GM12878 (cell line): ENCODE data around the gene S1PR3. TPM values are rescaled to one million over a fixed set of nuclear protein-coding genes. Genes with fewer than 3 reads are reported as not detected.

Source experiments
- ATAC-seq: fragments of 200-7000 bp; cut with Tn5 transposase; 3 replicates; pipeline ENCODE4 v1.9.1; 2020; ENCODE audit warnings: mild to moderate bottlenecking, moderate library complexity
- BruUV-seq: library from RNA; stranded (reverse); fragments of 400-500 nt; replicated peaks from 2 replicates; lab custom pipeline; 2021; lab: Mats Ljungman, UMichigan
- CTCF ChIA-PET: fragments of 300-600 bp; sonication (Branson Sonifier 250); formaldehyde crosslinking; extraction: SDS; loops from one replicate; lab custom pipeline; 2021; ENCODE audit warnings: inconsistent platforms; lab: Yijun Ruan, JAX
- POLR2A ChIA-PET: fragments of 350-600 bp; formaldehyde crosslinking; extraction: SDS; loops from one replicate; lab custom pipeline; 2021; ENCODE audit warnings: inconsistent platforms; lab: Charles Lee
- RAD21 ChIA-PET: fragments of 300-600 bp; sonication (Branson Sonifier 250); formaldehyde crosslinking; loops from one replicate; lab custom pipeline; 2023; ENCODE audit warnings: antibody characterized with exemption; ENCODE audit not compliant: unreplicated experiment; lab: Charles Lee
- SMC1A ChIA-PET: fragments of 300-600 bp; sonication (Branson Sonifier 250); formaldehyde crosslinking; loops from one replicate; lab custom pipeline; 2023; ENCODE audit not compliant: unreplicated experiment, uncharacterized antibody; lab: Charles Lee
- DNase-seq: peaks from one replicate; pipeline ENCODE4 v3.0.0-alpha.2; 2011; ENCODE audit warnings: low read depth, low spot score
- FAIRE-seq: peaks from 3 replicates; lab custom pipeline; 2011; peaks lifted over from hg19 to GRCh38; lab: Jason Lieb, UNC
- H2AFZ ChIP-seq: 2 replicates; pipeline ENCODE4 v1.6.0; 2011; ENCODE audit warnings: low read depth, low read length, control low read depth; ENCODE audit not compliant: control insufficient read depth
- H3K27ac ChIP-seq: 2 replicates; pipeline ENCODE4 v1.5.1; 2011; ENCODE audit warnings: control low read depth; ENCODE audit not compliant: control insufficient read depth, insufficient read depth
- H3K27me3 ChIP-seq, 2 experiments: replicated peaks in 1 of 2; 2 replicates each; pipeline versions ENCODE4 v1.6.0 to v1.6.1; 2011; ENCODE audit warnings: low read length in 1 of 2; ENCODE audit not compliant: control insufficient read depth in 2 of 2, insufficient read depth in 2 of 2
- H3K36me3 ChIP-seq, 2 experiments: 2 replicates each; pipeline ENCODE4 v1.5.1; 2011; ENCODE audit warnings: low read length in 1 of 2; ENCODE audit not compliant: control insufficient read depth in 2 of 2, insufficient read depth in 2 of 2
- H3K4me1 ChIP-seq: 2 replicates; pipeline ENCODE4 v1.6.1; 2011; ENCODE audit warnings: mild to moderate bottlenecking, low read length, moderate library complexity, mixed read lengths; ENCODE audit not compliant: control insufficient read depth, insufficient read depth
- H3K4me2 ChIP-seq: 2 replicates; pipeline ENCODE4 v1.6.0; 2011; ENCODE audit warnings: control low read depth; ENCODE audit not compliant: control insufficient read depth, insufficient read depth
- H3K4me3 ChIP-seq: fragments of 200-600 bp; sonication (generic); 2 replicates; pipeline ENCODE4 v1.5.1; 2016
- H3K79me2 ChIP-seq: 2 replicates; pipeline ENCODE4 v1.6.0; 2011; ENCODE audit warnings: low read length; ENCODE audit not compliant: control insufficient read depth, insufficient read depth
- H3K9ac ChIP-seq: 2 replicates; pipeline ENCODE4 v1.8.0; 2011; ENCODE audit warnings: low read length, control low read depth, mixed read lengths; ENCODE audit not compliant: control insufficient read depth, insufficient read depth
- H3K9me3 ChIP-seq: replicated peaks from 3 replicates; pipeline ENCODE4 v1.5.1; 2011; ENCODE audit warnings: mild to moderate bottlenecking, low read length; ENCODE audit not compliant: control insufficient read depth, insufficient read depth
- H4K20me1 ChIP-seq: 2 replicates; pipeline ENCODE4 v1.6.0; 2011; ENCODE audit not compliant: control insufficient read depth, insufficient read depth
- BCL11A ChIP-seq: IDR thresholded peaks from 2 replicates; pipeline ENCODE4 v1.6.1; 2011; ENCODE audit warnings: low read depth, low read length
- CBFB ChIP-seq: IDR thresholded peaks from 2 replicates; pipeline ENCODE4 v1.6.1; 2016; ENCODE audit warnings: antibody characterized with exemption, low read depth
- NR2C2 ChIP-seq: IDR thresholded peaks from 2 replicates; pipeline ENCODE4 v1.6.1; 2011; ENCODE audit warnings: borderline replicate concordance, low read depth; ENCODE audit not compliant: control insufficient read depth, insufficient read length
- RAD51 ChIP-seq: fragments of 450-650 bp; IDR thresholded peaks from 2 replicates; pipeline ENCODE4 v1.6.1; 2016; ENCODE audit warnings: moderate library complexity, mild to moderate bottlenecking, inconsistent platforms
- SP1 ChIP-seq: IDR thresholded peaks from one replicate; pipeline ENCODE4 v1.6.1; 2011; ENCODE audit warnings: low read depth, low read length
- WGBS: methylation state at CpG from one replicate; pipeline ENCODE4 v1.1.6; 2016; ENCODE audit warnings: low lambda C conversion rate; ENCODE audit not compliant: insufficient replicate concordance, insufficient coverage; ENCODE audit errors: missing lambda C conversion rate; 5-methylcytosine and 5-hydroxymethylcytosine counted together
- in situ Hi-C: fragments of 300-500 bp; cut with MboI; formaldehyde crosslinking; loops from 9 replicates; pipeline ENCODE4 v1.14.3; 2018; ENCODE audit warnings: mixed read lengths
- intact Hi-C: fragments of 100-400 bp; cut with micrococcal nuclease; formaldehyde crosslinking; loops from one replicate; pipeline ENCODE4 v1.14.2; 2022; ENCODE audit not compliant: unreplicated experiment
- polyA plus RNA-seq, 11 experiments: library from polyadenylated mRNA; depleted of rRNA in 4 of 11; unstranded in 6 of 11; stranded (reverse) in 5 of 11; fragments of >200 nt; fragmentation: Nextera tagmentation in 4 of 11; fragmentation: Illumina TruSeq in 1 of 11; extraction: Ambion mirVana in 4 of 11; extraction: Trizol in 1 of 11; gene quantifications; 1 replicate in 1 of 11; 2 replicates in 10 of 11; pipeline versions ENCODE4 v1.2.1 to v1.2.3, GENCODE V29; 2011 to 2016; ENCODE audit warnings: inconsistent platforms in 2 of 11, missing spikeins in 2 of 11, low read depth in 1 of 11
- total RNA-seq, 4 experiments: library from RNA; depleted of rRNA in 3 of 4; stranded (reverse); fragments of >200 nt in 3 of 4; fragmentation: Illumina TruSeq in 1 of 4; extraction: Trizol in 1 of 4; gene quantifications; 2 replicates each; pipeline versions ENCODE4 v1.2.1 to v1.2.3, GENCODE V29; 2013 to 2021
- TF ChIP-seq, protein P1 (sequence below): IDR thresholded peaks from 2 replicates; pipeline ENCODE4 v1.6.1; 2011; ENCODE audit warnings: borderline replicate concordance, low read depth, mild to moderate bottlenecking, moderate library complexity, low read length; ENCODE audit not compliant: insufficient read depth, poor library complexity, severe bottlenecking
- TF ChIP-seq, protein P2 (sequence below): IDR thresholded peaks from 2 replicates; pipeline ENCODE4 v1.6.1; 2011; ENCODE audit warnings: mild to moderate bottlenecking, low read depth, low read length, moderate library complexity; ENCODE audit not compliant: insufficient replicate concordance
- TF ChIP-seq, protein P3 (sequence below): fragments of 450-650 bp; formaldehyde crosslinking; IDR thresholded peaks from 2 replicates; pipeline ENCODE4 v1.5.0; 2022; ENCODE audit warnings: mild to moderate bottlenecking, missing genetic modification characterization
- TF ChIP-seq, protein P4 (sequence below): fragments of 450-650 bp; IDR thresholded peaks from 2 replicates; pipeline ENCODE4 v1.6.1; 2016; ENCODE audit warnings: mild to moderate bottlenecking, moderate library complexity, borderline replicate concordance

The S1PR3 gene
- total and polyA plus RNA-seq, 10 of the 15 experiments (the other 5 are each of a cell fraction or from before 2014, with no cell fraction given), result 0.01 to 0.18 (median 0.01) TPM; not detected in 7

DNA sequence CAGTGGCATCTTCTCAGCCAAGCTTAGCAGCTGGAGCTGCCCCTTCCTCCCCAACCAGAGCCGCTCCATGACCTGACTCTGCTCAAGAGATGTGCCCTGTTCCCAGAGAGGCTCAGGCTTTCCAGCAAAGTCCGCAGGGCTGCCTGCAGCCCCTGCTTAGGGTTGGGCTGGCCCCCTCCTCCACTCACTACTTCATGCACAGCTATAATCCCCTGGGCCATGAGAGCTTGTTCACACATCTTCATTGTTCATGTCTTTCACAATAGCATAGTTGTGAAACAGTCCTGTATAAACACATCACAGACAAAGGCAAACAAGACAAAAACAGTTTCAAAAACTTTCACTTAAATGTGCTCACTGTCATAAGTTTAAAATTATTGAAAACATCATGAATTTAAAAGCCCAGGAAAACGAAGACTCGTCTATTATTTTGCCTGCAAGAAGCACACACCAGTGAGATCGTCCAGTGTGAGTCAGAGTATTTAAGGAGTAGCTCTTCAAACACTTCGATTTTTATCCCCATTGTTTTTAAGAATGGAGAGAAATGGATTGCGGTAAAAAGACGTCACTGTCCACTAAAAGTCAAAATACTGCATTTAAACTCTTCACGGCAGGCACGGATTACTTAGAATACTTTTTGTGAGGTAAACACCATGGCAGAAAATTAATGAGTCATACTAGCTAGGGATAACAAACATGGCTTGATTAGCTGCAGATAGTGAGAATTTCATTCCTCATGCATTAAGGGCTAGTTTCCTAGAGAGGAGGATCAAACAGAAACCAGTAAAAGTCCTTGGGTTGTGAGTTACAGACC is 40.7 kb upstream of the S1PR3 start (continued):
- TF ChIP-seq, protein P1, sequence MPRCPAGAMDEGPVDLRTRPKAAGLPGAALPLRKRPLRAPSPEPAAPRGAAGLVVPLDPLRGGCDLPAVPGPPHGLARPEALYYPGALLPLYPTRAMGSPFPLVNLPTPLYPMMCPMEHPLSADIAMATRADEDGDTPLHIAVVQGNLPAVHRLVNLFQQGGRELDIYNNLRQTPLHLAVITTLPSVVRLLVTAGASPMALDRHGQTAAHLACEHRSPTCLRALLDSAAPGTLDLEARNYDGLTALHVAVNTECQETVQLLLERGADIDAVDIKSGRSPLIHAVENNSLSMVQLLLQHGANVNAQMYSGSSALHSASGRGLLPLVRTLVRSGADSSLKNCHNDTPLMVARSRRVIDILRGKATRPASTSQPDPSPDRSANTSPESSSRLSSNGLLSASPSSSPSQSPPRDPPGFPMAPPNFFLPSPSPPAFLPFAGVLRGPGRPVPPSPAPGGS, result no peak
- no peak for TF ChIP-seq NR2C2
- no peak for TF ChIP-seq CBFB

DNA sequence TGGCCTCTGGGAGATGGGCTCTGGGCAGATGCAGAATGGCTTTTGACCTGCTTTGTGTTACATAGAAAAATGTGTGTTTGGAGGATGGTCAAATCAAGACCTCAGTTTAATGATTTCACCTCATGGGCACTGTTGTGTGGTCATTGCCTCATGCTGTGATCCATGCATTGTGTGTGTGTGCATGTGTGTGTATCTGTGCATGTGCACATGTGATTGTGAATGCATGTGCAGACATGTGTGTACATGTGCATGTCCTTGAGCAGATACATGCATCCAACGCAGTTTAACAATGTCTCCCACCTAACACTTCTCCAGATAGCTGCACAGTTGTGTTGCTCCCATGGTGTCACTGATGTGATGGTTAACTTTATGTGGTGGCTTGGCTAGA is 40.1 kb upstream of the S1PR3 start:
- H3K79me2 ChIP-seq, result no peaks in the 10 kb centered on the region
- H3K36me3 ChIP-seq, result no peaks in the 10 kb centered on the region
- in situ Hi-C loops (no loop called here), intact Hi-C loops (no loop called here)
- no peaks in the 10 kb centered on the region for H3K9me3 ChIP-seq
- no peak for ATAC-seq
- ChIA-PET SMC1A (no interaction called here), RAD21 (no interaction called here), POLR2A (no interaction called here), CTCF (no interaction called here)
- no peak overlapping the region for H2AFZ ChIP-seq
- WGBS, result 0% methylated on average over 1 of the region's 1 CpG
- no peaks in the 10 kb centered on the region; the same call in 1 of the 2 replicates for H4K20me1 ChIP-seq
- H3K27ac ChIP-seq, result no peak overlapping the region
- H3K9ac ChIP-seq, result no peak overlapping the region
- no peak for DNase-seq
- no peak overlapping the region for H3K4me2 ChIP-seq
- no peaks in the 10 kb centered on the region for H3K27me3 ChIP-seq
- FAIRE-seq, result no peak
- no peaks in the 10 kb centered on the region for H3K4me1 ChIP-seq
- H3K4me3 ChIP-seq, result no peak overlapping the region
- BruUV-seq, result no TSS peak
- TF ChIP-seq BCL11A (no peak), SP1 (no peak), RAD51 (no peak)
- TF ChIP-seq, protein P2, sequence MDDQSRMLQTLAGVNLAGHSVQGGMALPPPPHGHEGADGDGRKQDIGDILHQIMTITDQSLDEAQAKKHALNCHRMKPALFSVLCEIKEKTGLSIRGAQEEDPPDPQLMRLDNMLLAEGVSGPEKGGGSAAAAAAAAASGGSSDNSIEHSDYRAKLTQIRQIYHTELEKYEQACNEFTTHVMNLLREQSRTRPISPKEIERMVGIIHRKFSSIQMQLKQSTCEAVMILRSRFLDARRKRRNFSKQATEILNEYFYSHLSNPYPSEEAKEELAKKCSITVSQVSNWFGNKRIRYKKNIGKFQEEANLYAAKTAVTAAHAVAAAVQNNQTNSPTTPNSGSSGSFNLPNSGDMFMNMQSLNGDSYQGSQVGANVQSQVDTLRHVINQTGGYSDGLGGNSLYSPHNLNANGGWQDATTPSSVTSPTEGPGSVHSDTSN, result no peak
- TF ChIP-seq, protein P3, sequence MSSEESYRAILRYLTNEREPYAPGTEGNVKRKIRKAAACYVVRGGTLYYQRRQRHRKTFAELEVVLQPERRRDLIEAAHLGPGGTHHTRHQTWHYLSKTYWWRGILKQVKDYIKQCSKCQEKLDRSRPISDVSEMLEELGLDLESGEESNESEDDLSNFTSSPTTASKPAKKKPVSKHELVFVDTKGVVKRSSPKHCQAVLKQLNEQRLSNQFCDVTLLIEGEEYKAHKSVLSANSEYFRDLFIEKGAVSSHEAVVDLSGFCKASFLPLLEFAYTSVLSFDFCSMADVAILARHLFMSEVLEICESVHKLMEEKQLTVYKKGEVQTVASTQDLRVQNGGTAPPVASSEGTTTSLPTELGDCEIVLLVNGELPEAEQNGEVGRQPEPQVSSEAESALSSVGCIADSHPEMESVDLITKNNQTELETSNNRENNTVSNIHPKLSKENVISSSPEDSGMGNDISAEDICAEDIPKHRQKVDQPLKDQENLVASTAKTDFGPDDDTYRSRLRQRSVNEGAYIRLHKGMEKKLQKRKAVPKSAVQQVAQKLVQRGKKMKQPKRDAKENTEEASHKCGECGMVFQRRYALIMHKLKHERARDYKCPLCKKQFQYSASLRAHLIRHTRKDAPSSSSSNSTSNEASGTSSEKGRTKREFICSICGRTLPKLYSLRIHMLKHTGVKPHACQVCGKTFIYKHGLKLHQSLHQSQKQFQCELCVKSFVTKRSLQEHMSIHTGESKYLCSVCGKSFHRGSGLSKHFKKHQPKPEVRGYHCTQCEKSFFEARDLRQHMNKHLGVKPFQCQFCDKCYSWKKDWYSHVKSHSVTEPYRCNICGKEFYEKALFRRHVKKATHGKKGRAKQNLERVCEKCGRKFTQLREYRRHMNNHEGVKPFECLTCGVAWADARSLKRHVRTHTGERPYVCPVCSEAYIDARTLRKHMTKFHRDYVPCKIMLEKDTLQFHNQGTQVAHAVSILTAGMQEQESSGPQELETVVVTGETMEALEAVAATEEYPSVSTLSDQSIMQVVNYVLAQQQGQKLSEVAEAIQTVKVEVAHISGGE, result no peak
- TF ChIP-seq, protein P4, sequence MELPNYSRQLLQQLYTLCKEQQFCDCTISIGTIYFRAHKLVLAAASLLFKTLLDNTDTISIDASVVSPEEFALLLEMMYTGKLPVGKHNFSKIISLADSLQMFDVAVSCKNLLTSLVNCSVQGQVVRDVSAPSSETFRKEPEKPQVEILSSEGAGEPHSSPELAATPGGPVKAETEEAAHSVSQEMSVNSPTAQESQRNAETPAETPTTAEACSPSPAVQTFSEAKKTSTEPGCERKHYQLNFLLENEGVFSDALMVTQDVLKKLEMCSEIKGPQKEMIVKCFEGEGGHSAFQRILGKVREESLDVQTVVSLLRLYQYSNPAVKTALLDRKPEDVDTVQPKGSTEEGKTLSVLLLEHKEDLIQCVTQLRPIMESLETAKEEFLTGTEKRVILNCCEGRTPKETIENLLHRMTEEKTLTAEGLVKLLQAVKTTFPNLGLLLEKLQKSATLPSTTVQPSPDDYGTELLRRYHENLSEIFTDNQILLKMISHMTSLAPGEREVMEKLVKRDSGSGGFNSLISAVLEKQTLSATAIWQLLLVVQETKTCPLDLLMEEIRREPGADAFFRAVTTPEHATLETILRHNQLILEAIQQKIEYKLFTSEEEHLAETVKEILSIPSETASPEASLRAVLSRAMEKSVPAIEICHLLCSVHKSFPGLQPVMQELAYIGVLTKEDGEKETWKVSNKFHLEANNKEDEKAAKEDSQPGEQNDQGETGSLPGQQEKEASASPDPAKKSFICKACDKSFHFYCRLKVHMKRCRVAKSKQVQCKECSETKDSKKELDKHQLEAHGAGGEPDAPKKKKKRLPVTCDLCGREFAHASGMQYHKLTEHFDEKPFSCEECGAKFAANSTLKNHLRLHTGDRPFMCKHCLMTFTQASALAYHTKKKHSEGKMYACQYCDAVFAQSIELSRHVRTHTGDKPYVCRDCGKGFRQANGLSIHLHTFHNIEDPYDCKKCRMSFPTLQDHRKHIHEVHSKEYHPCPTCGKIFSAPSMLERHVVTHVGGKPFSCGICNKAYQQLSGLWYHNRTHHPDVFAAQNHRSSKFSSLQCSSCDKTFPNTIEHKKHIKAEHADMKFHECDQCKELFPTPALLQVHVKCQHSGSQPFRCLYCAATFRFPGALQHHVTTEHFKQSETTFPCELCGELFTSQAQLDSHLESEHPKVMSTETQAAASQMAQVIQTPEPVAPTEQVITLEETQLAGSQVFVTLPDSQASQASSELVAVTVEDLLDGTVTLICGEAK, result no peak
